HepG2 (cell line): ENCODE results near the gene SPTBN4. TPM values are rescaled to one million over a fixed set of nuclear protein-coding genes. Genes with fewer than 3 reads are reported as not detected.

Experiments used
- ATAC-seq: fragments of 200-7000 bp; cut with Tn5 transposase; 3 replicates; pipeline ENCODE4 v1.9.1; 2020; ENCODE audit warnings: mild to moderate bottlenecking, moderate library complexity
- BruUV-seq: library from RNA; stranded (reverse); fragments of 400-500 nt; replicated peaks from 2 replicates; lab custom pipeline; 2021; lab: Mats Ljungman, UMichigan
- CTCF ChIA-PET: fragments of 300-600 bp; formaldehyde crosslinking; extraction: SDS; loops from one replicate; lab custom pipeline; 2021; ENCODE audit warnings: low total read pairs, inconsistent platforms, low intra/inter-chr PET ratio; lab: Yijun Ruan, JAX
- POLR2A ChIA-PET: fragments of 350-600 bp; sonication (Branson Sonifier 250); formaldehyde crosslinking; loops from one replicate; lab custom pipeline; 2020; ENCODE audit warnings: antibody characterized with exemption, inconsistent platforms; lab: Yijun Ruan, JAX
- DNase-seq: peaks from one replicate; pipeline ENCODE4 v3.0.0-alpha.2; 2015; ENCODE audit warnings: low spot score
- FAIRE-seq: peaks from 3 replicates; lab custom pipeline; 2011; peaks lifted over from hg19 to GRCh38; lab: Jason Lieb, UNC
- H2AFZ ChIP-seq: one replicate; pipeline ENCODE4 v1.6.1; 2011; ENCODE audit warnings: low read length, inconsistent platforms
- H3K27ac ChIP-seq: fragments of 300-600 bp; 3 replicates; pipeline ENCODE4 v1.8.0; 2011; ENCODE audit warnings: mixed run types, mild to moderate bottlenecking, mixed read lengths, low read length, inconsistent platforms; ENCODE audit not compliant: insufficient read depth; ENCODE audit errors: extremely low read length
- H3K27me3 ChIP-seq, 2 experiments: fragments of 200-600 bp in 1 of 2; 2 replicates in 1 of 2; 3 replicates in 1 of 2; pipeline versions ENCODE4 v1.6.0 to v1.8.0; 2011; ENCODE audit warnings: low read length in 2 of 2, mild to moderate bottlenecking in 2 of 2, moderate library complexity in 2 of 2, inconsistent platforms in 1 of 2; ENCODE audit not compliant: insufficient read depth in 2 of 2, control insufficient read depth in 1 of 2
- H3K36me3 ChIP-seq, 2 experiments: fragments of 200-600 bp in 1 of 2; replicated peaks in 1 of 2; 2 replicates in 1 of 2; 3 replicates in 1 of 2; pipeline versions ENCODE4 v1.5.1 to v1.8.0; 2011; ENCODE audit warnings: low read length in 2 of 2, inconsistent platforms in 1 of 2; ENCODE audit not compliant: insufficient read depth in 2 of 2, control insufficient read depth in 1 of 2
- H3K4me1 ChIP-seq: 2 replicates; pipeline ENCODE4 v1.5.1; 2012; ENCODE audit warnings: low read length, inconsistent platforms; ENCODE audit not compliant: insufficient read depth
- H3K4me2 ChIP-seq: 2 replicates; pipeline ENCODE4 v1.6.0; 2011; ENCODE audit warnings: low read depth, low read length, inconsistent platforms
- H3K4me3 ChIP-seq, 3 experiments: fragments of 200-600 bp in 1 of 3; sonication (generic), shearing (Covaris generic) in 1 of 3; replicated peaks in 1 of 3; 2 replicates each; pipeline ENCODE4 v1.5.1; 2011 to 2016; ENCODE audit warnings: low read length in 3 of 3, inconsistent platforms in 2 of 3, low read depth in 2 of 3, mild to moderate bottlenecking in 2 of 3, control low read depth in 1 of 3, mixed read lengths in 1 of 3; ENCODE audit not compliant: insufficient read depth in 1 of 3
- H3K79me2 ChIP-seq: one replicate; pipeline ENCODE4 v1.6.1; 2011; ENCODE audit warnings: low read length, inconsistent platforms; ENCODE audit not compliant: insufficient read depth
- H3K9ac ChIP-seq: 2 replicates; pipeline ENCODE4 v1.6.0; 2011; ENCODE audit warnings: mild to moderate bottlenecking, low read depth, low read length, inconsistent platforms; ENCODE audit not compliant: insufficient read depth
- H3K9me3 ChIP-seq: 2 replicates; pipeline ENCODE4 v1.5.1; 2012; ENCODE audit warnings: mild to moderate bottlenecking, low read length
- H4K20me1 ChIP-seq: 2 replicates; pipeline ENCODE4 v1.6.0; 2011; ENCODE audit warnings: inconsistent platforms, mild to moderate bottlenecking, low read length, moderate library complexity; ENCODE audit not compliant: insufficient read depth
- FUBP1 ChIP-seq: sonication (generic); formaldehyde crosslinking; IDR thresholded peaks from 2 replicates; pipeline ENCODE4 v1.5.1; 2020; ENCODE audit warnings: missing genetic modification reagents, mild to moderate bottlenecking, borderline replicate concordance
- KDM4B ChIP-seq: sonication (generic); formaldehyde crosslinking; IDR thresholded peaks from 2 replicates; pipeline ENCODE4 v1.4.0; 2020; ENCODE audit warnings: missing genetic modification reagents
- KDM5A ChIP-seq: fragments of 200-600 bp; sonication (generic); IDR thresholded peaks from 2 replicates; pipeline ENCODE4 v1.7.0; 2018; ENCODE audit warnings: antibody characterized with exemption, mild to moderate bottlenecking, low read length, borderline replicate concordance
- NFE2 ChIP-seq: sonication (generic); formaldehyde crosslinking; IDR thresholded peaks from 2 replicates; pipeline ENCODE4 v1.4.0; 2020; ENCODE audit warnings: missing genetic modification reagents
- PCBP2 ChIP-seq: fragments of 200-400 bp; formaldehyde crosslinking; optimal IDR thresholded peaks from 2 replicates; pipeline ENCODE3; 2018; ENCODE audit warnings: low read length, low read depth; ENCODE audit not compliant: poor library complexity, severe bottlenecking
- RERE ChIP-seq: IDR thresholded peaks from 2 replicates; pipeline ENCODE4 v1.6.1; 2016; ENCODE audit warnings: low read depth, missing genetic modification reagents, missing compliant biosample characterization
- ZBTB2 ChIP-seq: sonication (generic); formaldehyde crosslinking; IDR thresholded peaks from 2 replicates; pipeline ENCODE4 v1.8.0; 2022; ENCODE audit warnings: low read depth, missing genetic modification reagents
- ZMAT3 ChIP-seq: sonication (generic); formaldehyde crosslinking; conservative IDR thresholded peaks from 2 replicates; pipeline ENCODE4 v1.7.0; 2021; ENCODE audit warnings: missing genetic modification reagents
- ZMYM3 ChIP-seq: sonication (generic); formaldehyde crosslinking; IDR thresholded peaks from 2 replicates; pipeline ENCODE4 v1.5.1; 2020; ENCODE audit warnings: mild to moderate bottlenecking, missing genetic modification reagents
- ZNF101 ChIP-seq: sonication (generic); formaldehyde crosslinking; IDR thresholded peaks from 2 replicates; pipeline ENCODE4 v1.4.0; 2020; ENCODE audit warnings: mild to moderate bottlenecking, low read depth, missing genetic modification reagents, borderline replicate concordance
- ZNF230 ChIP-seq: sonication (generic); formaldehyde crosslinking; IDR thresholded peaks from 2 replicates; pipeline ENCODE4 v1.4.0; 2020; ENCODE audit warnings: mild to moderate bottlenecking, missing genetic modification reagents
- ZNF317 ChIP-seq: sonication (generic); formaldehyde crosslinking; IDR thresholded peaks from 2 replicates; pipeline ENCODE4 v1.5.0; 2020; ENCODE audit warnings: mild to moderate bottlenecking, missing genetic modification reagents
- ZNF44 ChIP-seq: sonication (generic); formaldehyde crosslinking; IDR thresholded peaks from 2 replicates; pipeline ENCODE4 v1.5.1; 2020; ENCODE audit warnings: mild to moderate bottlenecking, missing genetic modification reagents
- ZNF530 ChIP-seq: sonication (generic); formaldehyde crosslinking; IDR thresholded peaks from 2 replicates; pipeline ENCODE4 v1.5.0; 2020; ENCODE audit warnings: low read depth, mild to moderate bottlenecking, missing genetic modification reagents
- WGBS: methylation state at CpG from one replicate; pipeline ENCODE4 v1.1.6; 2017; ENCODE audit warnings: low lambda C conversion rate; 5-methylcytosine and 5-hydroxymethylcytosine counted together
- in situ Hi-C: cut with HindIII; loops from 2 replicates; pipeline ENCODE4 v1.10.0; 2017; ENCODE audit warnings: low pct_unique_long_range_greater_than_20kb; ENCODE audit not compliant: extremely low pct_ligation_motif_present
- intact Hi-C: fragments of 100-400 bp; cut with micrococcal nuclease; formaldehyde crosslinking; loops from one replicate; pipeline ENCODE4 v1.10.0; 2022; ENCODE audit not compliant: unreplicated experiment
- polyA plus RNA-seq, 8 experiments: library from polyadenylated mRNA; depleted of rRNA in 3 of 8; stranded (reverse) in 7 of 8; unstranded in 1 of 8; fragments of >200 nt; fragmentation: Illumina TruSeq in 4 of 8; extraction: Trizol in 4 of 8; gene quantifications; 2 replicates each; pipeline versions ENCODE4 v1.2.1 to v1.2.3, GENCODE V29; 2011 to 2016; ENCODE audit warnings: low read depth in 4 of 8, missing spikeins in 1 of 8, mixed read lengths in 1 of 8; ENCODE audit not compliant: insufficient read depth in 1 of 8
- total RNA-seq, 5 experiments: library from RNA; depleted of rRNA; stranded (reverse); fragments of >200 nt; fragmentation: Illumina TruSeq; extraction: Trizol; gene quantifications; 2 replicates each; pipeline ENCODE4 v1.2.3, GENCODE V29; 2016; ENCODE audit warnings: low read depth in 1 of 5

The SPTBN4 gene
- total and polyA plus RNA-seq, 2 of the 13 experiments (the other 11 are each of a cell fraction or from before 2014, with no cell fraction given) = 0.11 TPM

- Histone ChIP-seq H3K27me3 (peaks cover 2 to 3% of the 10 kb centered on the region in 2 experiments; a peak in 2 of 5 replicates), H3K9me3 (no peaks in the 10 kb centered on the region), H3K36me3 (no peaks in the 10 kb centered on the region), H4K20me1 (no peaks in the 10 kb centered on the region), H3K79me2 (no peaks in the 10 kb centered on the region), H3K9ac (no peak overlapping the region), H3K4me3 (no peak overlapping the region), H3K4me1 (no peaks in the 10 kb centered on the region), H3K4me2 (no peak overlapping the region), H2AFZ (no peak overlapping the region), H3K27ac (no peak overlapping the region)
- TF ChIP-seq ZBTB2 (CRISPR knock-in tag) (no peak), PCBP2 (no peak), ZNF44 (CRISPR knock-in tag) (no peak), KDM4B (CRISPR knock-in tag) (no peak), KDM5A (no peak), ZNF317 (no peak), RERE (no peak), FUBP1 (CRISPR knock-in tag) (no peak), ZNF230 (CRISPR knock-in tag) (no peak), NFE2 (CRISPR knock-in tag) (no peak), ZNF101 (CRISPR knock-in tag) (no peak), ZMAT3 (CRISPR knock-in tag) (no peak), ZMYM3 (no peak), ZNF530 (no peak)
- DNase-seq (no peak), FAIRE-seq (no peak), ATAC-seq (no peak)
- intact Hi-C loops (no loop called here), in situ Hi-C loops (no loop called here)
- CTCF ChIA-PET = no interaction called here
- POLR2A ChIA-PET = no interaction called here
- WGBS = 72% methylated on average over 79 of the region's 105 CpGs
- no TSS peak for BruUV-seq
Observed at GRCh38 chr19:40512473-40513344, 45.9 kb downstream of the SPTBN4 start.
